ENCODE measurements around the gene CGB7.
A peak's percentile ranks its signal among the peaks of the same experiment; 100 is the strongest.

CGB7 gene

DNA sequence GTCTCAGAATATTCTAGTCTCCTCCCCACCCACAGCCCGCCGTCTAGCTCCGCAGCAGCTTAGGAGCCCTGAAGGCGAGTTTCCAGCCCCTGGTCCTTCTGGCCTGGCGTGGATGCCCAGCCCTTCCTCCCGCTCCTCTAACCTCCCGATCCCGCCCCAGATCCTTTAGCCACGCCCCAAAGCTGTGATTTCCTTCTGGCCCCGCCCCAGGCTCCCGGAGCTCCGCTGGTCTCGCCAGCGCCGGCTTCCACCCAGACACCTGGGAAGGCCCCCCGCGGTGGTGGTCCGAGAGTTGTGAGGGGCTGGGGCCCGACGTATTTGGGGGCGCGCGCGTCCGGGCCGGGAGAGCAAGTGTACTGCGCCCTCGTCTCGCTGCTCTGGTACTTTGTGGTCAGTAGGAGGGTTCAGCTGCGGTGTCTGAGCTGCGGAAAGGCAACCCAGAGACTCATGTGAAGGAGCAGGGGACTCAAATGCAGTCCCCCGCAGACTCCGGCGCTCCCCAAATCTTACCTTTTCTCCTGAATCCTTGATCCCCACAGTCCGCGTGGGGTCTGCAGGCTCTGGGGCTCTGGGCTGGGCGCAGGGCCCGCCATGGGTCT is at the start of gene CGB7:
Gene CGB7, minus strand, starts transcription at position 114 of the 599 bp plus-strand sequence. CDS start 2,374 bp downstream, outside the sequence.
- DNase-seq (ENCODE audit: low spot score), result no peak

DNA sequence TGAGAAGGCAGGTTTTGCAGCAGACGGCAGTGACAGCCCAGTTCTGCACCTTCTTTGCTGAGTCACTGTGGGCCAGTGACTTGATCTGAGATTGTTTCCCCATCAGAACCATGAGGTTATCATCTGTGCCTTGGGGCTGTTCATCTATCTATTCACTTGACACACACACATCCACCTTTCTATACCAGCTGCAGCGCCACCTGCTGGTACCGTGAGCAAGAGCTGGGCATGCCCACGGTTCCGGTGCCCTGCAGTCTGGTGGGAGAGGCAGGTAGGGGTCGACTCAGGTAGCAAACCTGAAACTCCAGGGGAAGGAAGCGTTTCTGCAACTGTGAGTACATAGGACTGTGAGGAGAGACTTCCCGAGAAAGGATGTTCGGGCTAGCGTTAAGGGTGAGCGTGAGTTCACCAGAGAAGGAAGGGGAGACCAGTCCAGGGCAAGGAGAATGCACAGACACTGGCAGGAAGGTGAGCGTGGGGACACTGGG is 49.1 kb upstream of the CGB7 start:
- DNase-seq (ENCODE audit: low spot score), result no peak

DNA sequence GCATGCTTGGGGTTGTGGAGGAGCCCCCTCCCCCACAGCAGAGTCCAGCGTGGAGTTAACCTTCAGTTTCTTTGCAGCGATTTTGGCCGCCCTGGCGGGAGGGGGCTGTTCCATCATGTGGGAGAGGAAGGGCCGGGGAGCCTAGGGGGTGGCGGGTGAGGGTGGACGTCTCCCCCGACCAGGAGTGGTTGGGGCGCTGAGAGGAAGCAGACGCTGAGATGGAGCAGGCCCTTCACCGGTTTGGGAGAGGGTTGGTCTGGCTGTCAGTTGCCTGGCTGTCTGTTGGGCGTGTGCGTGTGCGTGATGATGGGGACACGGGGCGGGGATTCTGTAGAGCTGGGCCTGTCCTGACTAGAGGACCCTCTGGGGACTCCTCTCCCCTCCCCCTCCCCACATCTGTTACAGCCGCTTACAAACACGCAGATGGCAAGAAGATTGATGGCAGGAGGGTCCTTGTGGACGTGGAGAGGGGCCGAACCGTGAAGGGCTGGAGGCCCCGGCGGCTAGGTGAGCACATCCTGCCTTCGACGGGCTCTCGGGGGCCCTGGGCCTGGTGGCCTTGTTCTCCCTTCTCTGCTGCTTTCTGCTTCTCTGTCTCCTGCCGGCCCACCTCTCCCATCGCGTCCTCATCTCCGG is 46.8 kb upstream of the CGB7 start:
- no peak for DNase-seq (ENCODE audit: low spot score)

DNA sequence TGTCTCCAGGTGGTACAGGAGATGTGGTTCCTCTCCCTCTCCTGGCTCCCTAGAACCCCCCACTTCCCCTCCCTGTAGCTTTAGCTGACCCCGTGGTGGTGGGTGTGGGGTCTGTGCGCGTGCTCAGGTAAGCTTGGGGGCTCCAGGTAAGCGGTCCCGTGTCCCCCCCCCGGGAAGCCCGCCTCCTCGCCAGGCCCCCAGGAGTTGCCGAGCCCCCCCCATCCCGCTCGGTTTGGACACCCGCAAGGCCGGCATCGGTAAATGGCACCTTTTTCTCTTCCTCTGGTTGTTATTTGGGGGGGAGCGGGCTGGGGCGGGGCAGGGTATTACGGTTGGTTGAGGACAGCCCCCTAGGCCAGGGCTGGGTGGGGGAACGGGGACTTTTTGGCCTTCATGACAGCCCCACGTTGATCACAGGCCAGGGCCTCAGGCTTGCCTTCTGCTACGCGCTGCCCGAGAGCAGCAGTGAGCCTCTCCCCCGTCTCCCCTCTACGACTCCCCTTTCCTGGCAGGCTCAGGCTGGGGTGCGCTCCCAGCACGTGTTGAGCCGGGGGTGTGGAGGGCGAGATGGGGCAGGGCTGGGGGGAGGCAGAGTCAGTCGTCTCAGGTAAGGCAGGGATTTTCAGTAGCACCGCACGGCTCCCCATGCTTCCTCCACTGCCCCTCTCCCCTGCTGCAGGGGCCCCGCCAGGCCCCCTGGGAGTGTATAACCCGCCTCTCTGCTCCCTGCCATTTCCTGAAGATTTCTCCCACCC is 46.0 kb upstream of the CGB7 start:
- DNase-seq (ENCODE audit: low spot score), result no peak

DNA sequence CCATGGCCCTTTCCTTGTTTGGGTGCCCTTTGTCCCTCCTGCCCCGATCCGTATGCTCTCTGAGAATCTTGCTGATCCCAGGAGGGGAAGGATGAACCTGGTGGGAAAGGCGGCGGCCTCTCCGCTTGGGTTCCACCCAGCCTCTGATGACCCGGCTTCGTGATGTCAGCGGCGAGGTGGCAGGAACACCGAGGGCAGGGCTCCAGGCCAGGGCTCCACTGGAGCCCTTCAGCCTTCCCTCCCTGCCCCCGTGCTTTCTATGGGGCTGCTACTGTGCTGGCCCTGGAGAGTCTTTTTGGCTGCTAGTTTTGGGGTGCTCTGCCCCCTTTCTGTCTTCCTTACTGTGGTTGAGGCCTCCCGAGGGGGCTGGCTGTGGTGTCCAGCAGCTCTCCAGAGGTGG is 44.8 kb upstream of the CGB7 start:
- no peak for DNase-seq (ENCODE audit: low spot score)

DNA sequence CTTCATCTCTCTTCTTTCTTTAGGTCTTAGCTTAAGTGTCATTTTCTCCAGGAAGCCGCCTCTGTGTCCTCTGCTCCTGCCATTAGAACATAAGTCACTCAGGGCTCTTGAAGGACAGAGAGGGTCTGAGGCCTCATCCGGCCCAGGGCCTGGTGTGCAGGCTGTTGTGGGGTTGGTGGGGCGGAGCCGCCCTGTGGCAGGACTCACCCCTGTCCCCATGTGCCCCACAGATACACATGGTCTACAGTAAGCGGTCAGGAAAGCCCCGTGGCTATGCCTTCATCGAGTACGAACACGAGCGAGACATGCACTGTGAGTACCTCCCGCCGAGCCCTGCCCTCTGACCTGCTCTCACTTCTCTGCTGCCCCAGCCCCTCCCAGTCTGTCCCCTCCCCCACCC is 43.6 kb upstream of the CGB7 start:
- DNase-seq (ENCODE audit: low spot score), result no peak

DNA sequence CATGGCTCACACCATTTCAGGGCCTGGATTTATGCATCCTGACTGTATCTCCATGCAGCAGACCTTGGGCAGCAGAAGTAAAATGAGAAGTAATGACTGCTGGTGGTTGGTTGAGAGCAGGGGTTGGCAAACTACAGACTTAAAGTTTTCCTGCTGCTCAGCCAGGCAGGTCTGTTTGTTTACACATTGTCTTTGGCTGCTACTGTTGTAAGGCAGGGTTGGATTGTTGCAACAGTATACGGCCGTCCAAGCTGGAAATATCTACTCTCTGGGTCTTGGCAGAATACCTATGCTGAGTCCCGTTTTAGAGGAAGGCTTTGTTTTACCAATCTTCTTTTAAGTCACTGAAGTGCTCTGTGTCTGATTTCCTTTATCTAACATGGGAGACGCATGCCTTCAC is 41.2 kb upstream of the CGB7 start:
- no peak for DNase-seq (ENCODE audit: low spot score)

DNA sequence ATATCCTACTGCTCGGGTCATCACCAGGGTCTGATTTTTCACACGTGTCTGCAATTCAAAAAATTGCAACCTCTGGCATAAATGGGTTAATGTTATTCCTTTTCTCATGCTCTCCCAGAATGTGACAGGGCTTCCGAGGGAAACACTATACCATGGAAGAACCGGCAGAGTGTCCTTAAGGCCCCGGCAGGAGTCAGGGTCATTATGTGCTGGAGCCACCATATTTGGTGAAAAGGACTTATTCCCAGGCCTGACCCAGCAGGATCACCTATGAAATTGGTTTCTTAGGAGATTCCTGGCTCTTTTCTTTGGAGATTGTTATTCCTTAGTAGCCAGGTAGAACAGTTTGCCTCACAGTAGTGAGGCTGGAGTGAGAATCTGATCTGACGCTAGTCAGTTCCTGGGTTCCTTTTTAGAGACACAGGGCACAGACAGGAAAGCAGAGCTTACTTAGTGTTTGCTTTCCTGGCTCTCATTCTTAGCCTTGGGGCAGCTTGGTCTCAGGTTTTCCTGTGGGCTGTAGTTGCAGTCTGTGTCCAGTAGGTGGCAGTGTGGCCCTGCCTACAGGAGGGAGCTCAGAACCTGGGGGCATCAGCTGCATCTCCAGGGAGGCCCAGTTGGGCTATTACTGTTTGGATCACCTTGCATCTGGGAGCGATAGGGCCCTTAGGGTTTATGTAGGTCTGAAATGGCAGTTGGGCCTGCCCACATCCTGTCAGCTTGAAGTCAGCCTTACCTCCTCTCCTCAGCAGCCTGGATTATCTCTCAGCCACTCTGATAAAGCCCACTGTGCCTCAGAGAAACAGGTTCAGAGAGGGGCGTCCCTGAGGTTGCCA is 40.1 kb upstream of the CGB7 start:
- DNase-seq (ENCODE audit: low spot score), result peak; percentile 78

DNA sequence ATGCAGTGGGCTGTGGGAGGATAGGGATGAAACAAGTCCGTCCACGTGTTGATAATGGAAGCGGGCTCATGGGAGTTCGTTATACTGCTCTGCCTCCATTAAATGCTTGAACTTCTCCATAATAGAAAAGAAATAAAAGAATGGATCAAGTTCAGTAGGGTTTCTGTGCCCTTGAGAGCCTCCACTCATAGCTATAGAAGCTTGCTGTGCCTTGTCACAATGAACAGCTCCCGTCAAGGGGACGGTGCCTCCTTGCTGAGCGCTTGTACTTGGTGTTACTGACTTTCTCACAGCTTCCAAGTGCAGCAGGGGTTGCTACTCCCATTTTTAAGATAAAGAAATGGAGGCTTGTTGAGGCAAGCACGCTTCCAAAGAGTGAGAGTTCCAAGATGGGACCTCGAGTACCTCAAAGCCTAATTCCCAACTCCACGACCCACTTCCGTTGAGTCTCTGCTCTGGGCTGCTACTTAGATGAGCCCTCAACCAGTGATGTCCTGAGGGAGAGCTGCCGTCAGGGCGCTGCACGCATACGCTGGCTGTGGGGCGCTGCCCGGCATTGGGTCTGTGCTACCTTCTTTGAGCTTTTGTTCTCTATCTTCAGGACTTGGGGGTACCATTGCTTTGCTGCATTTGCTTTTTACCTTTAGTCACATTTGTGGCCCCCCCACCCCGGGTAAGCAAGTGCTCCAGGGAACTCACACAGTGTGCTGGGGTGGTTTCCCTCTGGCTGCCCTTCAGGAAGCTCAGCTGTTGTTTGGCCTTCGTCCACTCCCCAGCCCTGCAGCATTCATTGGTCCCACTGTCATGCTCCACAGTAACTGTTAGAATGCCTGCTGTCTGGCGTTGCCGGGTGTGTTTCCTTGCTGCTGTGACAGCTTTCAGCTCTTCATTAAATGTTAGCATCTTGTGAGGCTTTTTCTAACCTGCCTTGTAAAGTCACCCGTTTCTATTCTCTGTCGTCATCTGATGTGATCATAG is 37.2 kb upstream of the CGB7 start:
- no peak for DNase-seq (ENCODE audit: low spot score)

DNA sequence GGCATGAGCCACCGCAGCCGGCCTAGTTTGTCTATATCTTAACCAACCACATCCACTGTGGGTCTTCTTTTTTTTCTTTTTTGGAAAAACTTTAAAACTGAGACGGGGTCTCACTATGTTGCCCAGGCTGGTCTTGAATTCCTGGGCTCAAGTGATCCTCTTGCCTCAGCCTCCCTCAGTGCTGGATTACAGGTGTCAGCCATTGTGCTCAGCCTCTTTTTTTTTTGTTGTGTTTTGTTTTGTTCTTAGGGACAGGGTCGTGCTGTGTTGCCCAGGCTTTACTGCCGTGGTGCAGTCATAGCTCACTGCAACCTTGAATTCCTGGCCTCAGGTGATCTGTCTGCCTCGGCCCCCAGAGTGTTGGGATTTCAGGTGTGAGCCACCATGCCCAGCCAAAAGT is 35.1 kb upstream of the CGB7 start:
- no peak for DNase-seq (ENCODE audit: low spot score)

DNA sequence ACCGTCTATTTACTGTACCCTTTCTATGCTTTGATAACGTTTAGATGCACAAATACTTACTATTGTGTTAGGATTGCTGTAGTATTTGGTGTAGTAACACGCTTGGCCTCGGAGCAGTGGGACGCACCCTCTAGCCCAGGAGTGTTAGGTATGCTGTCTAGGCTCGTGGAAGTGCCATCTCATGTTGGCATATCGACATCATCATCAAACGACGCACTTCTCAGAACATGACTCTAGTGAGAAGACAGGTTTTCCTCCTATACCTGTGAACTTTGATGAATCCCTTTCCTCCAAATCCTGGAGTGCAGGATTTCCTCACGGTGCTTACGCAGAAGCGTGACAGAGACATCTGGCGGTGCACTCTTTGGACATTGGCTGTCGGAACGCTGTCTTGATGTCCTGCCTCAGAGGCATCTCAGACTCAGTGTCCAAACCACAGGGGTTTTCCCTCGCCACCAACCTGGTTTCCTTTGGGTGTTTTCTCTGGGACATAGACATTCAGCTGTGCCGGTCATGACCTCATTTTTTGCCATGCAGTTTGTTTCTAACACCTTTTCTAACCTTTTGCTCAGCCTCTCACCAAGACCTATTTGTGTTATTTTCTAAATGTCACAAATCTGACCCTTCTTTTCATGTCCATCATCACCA is 34.0 kb upstream of the CGB7 start:
- no peak for DNase-seq (ENCODE audit: low spot score)

DNA sequence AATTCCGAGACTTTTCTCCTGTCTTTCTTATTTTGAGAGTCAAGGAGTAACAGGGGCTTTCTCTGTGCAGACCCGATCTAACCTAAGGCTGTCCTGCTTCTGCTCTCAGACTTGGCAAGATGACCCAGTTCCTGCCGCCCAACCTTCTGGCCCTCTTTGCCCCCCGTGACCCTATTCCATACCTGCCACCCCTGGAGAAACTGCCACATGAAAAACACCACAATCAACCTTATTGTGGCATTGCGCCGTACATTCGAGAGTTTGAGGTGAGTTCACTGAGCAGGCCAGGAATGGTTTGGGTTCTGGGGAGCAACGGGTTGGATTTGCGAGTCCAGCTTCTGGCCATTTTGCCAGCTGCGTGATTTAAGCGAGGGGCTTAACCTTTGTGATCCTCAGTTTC is 28.7 kb upstream of the CGB7 start:
- no peak for DNase-seq (ENCODE audit: low spot score)

DNA sequence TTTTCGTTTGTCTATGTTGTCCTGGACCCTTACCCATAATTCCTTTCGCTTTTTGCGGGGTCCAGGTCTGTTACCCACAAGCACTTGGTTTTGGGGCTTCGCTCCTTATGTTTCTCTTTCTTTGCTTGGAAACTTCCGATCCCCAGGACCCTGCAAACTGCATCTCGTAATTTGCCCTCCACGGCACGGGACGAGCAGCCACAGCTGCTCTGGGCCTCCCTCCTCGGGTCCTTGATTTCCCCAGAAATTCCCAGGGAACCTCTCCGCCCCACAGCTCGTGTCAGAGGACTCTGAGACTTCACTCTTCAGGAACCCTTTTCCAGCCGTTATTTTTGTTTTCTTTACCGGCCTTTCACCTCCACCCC is 28.3 kb upstream of the CGB7 start:
- no peak for DNase-seq (ENCODE audit: low spot score)

DNA sequence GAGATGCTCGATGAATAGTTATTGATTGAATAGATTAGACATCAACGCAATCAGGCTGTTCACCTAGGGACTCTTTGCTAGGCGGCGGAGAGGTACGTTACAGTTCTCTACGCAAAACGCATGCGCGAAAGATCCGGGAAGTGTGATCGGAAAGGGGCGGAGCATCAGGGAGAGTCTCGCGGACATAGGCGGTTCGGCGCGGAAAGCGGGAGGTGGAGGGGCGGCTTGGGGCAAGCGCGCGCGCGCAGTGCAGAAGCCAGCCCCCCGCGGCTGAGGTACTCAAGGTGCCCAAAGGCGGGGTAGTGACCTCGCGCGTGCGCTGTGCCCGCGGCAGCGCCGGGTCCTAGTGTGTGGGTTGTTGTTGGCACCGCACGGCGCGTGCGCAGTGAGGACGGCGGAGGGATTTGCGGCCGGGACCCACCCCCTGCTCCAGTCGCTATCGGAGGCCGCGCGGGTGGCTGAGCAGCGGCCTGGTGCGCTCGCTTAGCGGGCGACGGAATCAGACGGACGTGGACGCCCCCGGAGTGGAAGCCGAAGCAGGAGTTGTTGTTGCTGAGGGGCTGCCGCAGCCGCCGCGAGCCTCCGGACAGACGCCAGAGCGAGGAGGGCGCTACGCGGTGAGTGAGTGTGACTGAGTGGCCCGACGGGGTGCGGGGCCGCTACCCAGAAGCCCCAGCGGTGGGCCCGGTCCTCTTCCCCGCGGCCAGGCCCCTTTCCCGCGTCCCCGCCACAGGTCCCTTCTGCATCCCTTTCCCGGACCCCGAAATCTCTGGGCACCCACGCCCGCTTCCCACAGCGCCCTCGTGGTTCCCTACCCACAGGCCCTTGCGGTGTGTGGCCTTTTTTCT is 27.7 kb upstream of the CGB7 start, which contains the start of gene SNRNP70:
Gene SNRNP70, plus strand, starts transcription at position 432 of the 848 bp plus-strand sequence. CDS start 964 bp downstream, outside the sequence.
- peak; percentile 99 for DNase-seq (ENCODE audit: low spot score)

DNA sequence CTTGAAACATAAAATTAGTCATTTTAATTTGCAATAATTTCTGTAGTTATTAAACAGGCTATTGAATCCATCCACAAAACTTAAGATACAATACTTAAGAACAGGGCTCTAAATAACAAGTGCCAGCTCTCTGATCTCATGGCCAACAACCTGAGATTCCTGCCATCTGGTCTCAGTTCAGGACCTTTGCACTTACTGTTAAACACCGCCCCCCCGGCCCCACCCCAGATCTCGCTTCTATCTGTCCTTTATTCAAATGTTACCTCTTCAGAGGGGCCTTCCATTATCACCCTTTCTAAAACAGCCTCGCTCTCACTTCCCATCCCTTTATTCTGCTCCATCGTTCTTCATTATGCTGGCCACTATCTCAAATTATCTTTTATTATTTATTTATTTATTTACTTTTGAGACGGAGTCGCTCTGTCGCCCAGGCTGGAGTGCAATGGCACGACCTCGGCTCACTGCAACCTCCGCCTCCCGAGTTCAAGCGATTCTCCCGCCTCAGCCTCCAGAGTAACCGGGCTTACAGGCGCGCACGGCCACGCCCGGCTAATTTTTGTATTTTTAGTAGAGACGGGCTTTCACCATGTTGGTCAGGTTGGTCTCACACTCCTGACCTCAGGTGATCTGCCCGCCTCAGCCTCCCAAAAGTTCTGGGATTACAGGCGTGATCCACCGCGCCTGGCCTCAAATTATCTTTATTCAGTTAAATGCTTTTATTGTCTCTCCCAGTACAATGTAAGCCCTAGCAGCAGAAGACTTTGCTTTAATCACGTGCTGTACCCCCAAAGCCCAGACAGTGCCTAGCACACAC is 26.9 kb upstream of the CGB7 start:
- DNase-seq (ENCODE audit: low spot score), result no peak

DNA sequence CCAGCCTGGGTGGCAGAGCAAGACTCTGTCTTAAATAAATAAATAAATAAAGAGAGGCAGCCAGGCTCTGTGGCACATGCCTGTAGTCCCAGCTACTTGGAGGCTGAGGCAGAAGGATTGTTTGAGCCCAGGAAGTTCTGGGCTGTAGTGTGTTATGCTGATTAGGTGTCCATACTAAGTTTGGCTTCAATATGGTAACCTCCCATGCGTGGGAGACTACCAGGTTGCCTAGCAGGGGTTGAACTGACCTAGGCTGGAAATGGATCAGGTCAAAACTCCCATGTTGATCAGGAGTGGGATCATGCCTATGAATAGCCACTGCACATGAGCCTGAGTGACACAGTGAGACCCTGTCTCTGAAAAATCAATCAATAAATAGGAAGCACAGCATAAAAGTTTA is 23.7 kb upstream of the CGB7 start:
- DNase-seq (ENCODE audit: low spot score), result no peak

DNA sequence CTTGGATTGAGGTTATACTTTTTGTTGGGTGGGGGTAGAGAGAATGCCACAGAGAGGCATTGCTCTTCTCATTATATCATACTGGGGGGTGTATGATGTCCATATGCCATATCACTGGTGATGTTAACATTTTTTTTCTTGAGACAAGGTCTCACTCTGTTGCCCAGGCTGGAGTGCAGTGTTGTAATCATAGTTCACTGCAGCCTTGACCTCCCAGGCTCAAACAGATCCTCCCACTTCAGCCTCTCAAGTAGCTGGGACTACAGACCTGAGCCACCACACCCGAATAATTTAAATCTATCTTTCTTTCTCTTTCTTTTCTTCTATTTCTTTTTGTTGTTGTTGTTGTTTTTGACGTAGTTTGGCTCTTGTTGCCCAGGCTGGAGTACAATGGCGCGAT is 22.8 kb upstream of the CGB7 start:
- no peak for DNase-seq (ENCODE audit: low spot score)

DNA sequence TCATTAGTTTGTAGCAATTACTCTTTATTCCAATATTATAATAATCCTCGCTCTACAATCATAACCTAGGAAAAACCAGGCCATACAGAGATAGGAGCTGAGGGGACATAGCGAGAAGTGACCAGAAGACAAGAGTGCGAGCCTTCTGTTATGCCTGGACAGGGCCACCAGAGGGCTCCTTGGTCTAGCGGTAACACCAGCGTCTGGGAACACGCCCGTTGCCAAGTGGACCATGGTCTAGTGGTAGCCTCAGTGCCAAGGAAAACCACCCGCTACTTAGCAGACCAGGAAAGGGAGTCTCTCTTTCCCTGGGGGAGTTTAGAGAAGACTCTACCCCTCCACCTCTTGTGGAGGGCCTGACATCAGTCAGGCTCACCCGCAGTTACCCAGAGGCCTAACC is 17.3 kb upstream of the CGB7 start:
- peak; percentile 61 for DNase-seq (ENCODE audit: low spot score)

All from RKO (cell line).